GM23338 (cell line): ENCODE results near the gene AJUBA. TPM values are rescaled to one million over a fixed set of nuclear protein-coding genes. Genes with fewer than 3 reads are reported as not detected.
A peak's percentile ranks its signal among the peaks of the same experiment; 100 is the strongest.
"Not testable (repeated sequence)": the region's sequence is repeated elsewhere in the genome, so short reads cannot be mapped to it uniquely, and the experiment has no call there.

Source experiments
- ATAC-seq: fragments of 200-7000 bp; cut with Tn5 transposase; 3 replicates; pipeline ENCODE4 v1.9.1; 2020
- DNase-seq: peaks from one replicate; pipeline ENCODE4 v3.0.0-alpha.2; 2015; ENCODE audit warnings: low spot score
- H2AFZ ChIP-seq: fragments of 200-600 bp; sonication (generic); 2 replicates; pipeline ENCODE4 v1.8.0; 2016; ENCODE audit warnings: antibody characterized with exemption, mild to moderate bottlenecking, moderate library complexity
- H3F3A ChIP-seq: fragments of 200-600 bp; sonication (generic); replicated peaks from 2 replicates; pipeline ENCODE4 v1.8.0; 2017; ENCODE audit warnings: antibody characterized with exemption, mixed run types, low read depth
- H3K27ac ChIP-seq: fragments of 200-600 bp; sonication (generic); 2 replicates; pipeline ENCODE4 v1.6.1; 2016; ENCODE audit warnings: low read depth
- H3K27me3 ChIP-seq: fragments of 200-600 bp; sonication (generic); 2 replicates; pipeline ENCODE4 v1.8.0; 2016; ENCODE audit warnings: mild to moderate bottlenecking, mixed run types, moderate library complexity; ENCODE audit not compliant: insufficient read depth
- H3K36me3 ChIP-seq: fragments of 200-600 bp; sonication (generic); 2 replicates; pipeline ENCODE4 v1.8.0; 2016; ENCODE audit warnings: mild to moderate bottlenecking; ENCODE audit not compliant: insufficient read depth
- H3K4me1 ChIP-seq: fragments of 200-600 bp; sonication (generic); 2 replicates; pipeline ENCODE4 v1.8.0; 2016; ENCODE audit warnings: mild to moderate bottlenecking, moderate library complexity; ENCODE audit not compliant: insufficient read depth
- H3K4me2 ChIP-seq: fragments of 200-600 bp; sonication (generic); 2 replicates; pipeline ENCODE4 v1.7.1; 2017; ENCODE audit warnings: mixed run types
- H3K4me3 ChIP-seq: fragments of 200-600 bp; sonication (generic); 2 replicates; pipeline ENCODE4 v1.6.1; 2016; ENCODE audit warnings: mixed run types
- H3K79me2 ChIP-seq: fragments of 200-600 bp; sonication (generic); replicated peaks from 2 replicates; pipeline ENCODE4 v1.8.0; 2017; ENCODE audit warnings: mild to moderate bottlenecking; ENCODE audit not compliant: insufficient read depth
- H3K9me2 ChIP-seq: fragments of 200-600 bp; sonication (generic); 2 replicates; pipeline ENCODE4 v1.8.0; 2017; ENCODE audit not compliant: insufficient read depth
- H4K20me1 ChIP-seq: fragments of 200-600 bp; sonication (generic); replicated peaks from 2 replicates; pipeline ENCODE4 v1.8.0; 2017; ENCODE audit warnings: mild to moderate bottlenecking; ENCODE audit not compliant: insufficient read depth
- H3K27ac Mint-ChIP-seq: 2 replicates; pipeline ENCODE4 v1.8.0; 2020; ENCODE audit warnings: inconsistent platforms, mild to moderate bottlenecking, moderate library complexity, mixed read lengths
- H3K27me3 Mint-ChIP-seq: 3 replicates; pipeline ENCODE4 v1.8.0; 2022; ENCODE audit warnings: low read depth, mild to moderate bottlenecking, moderate library complexity, mixed read lengths, inconsistent platforms; ENCODE audit not compliant: insufficient read depth, poor library complexity
- H3K36me3 Mint-ChIP-seq: 3 replicates; pipeline ENCODE4 v1.8.0; 2021; ENCODE audit warnings: low read depth, mild to moderate bottlenecking, inconsistent platforms, moderate library complexity, mixed read lengths
- H3K4me1 Mint-ChIP-seq: 3 replicates; pipeline ENCODE4 v1.8.0; 2020; ENCODE audit warnings: mild to moderate bottlenecking, inconsistent platforms, mixed read lengths
- H3K4me3 Mint-ChIP-seq: 3 replicates; pipeline ENCODE4 v1.8.0; 2021; ENCODE audit warnings: moderate library complexity, mild to moderate bottlenecking, inconsistent platforms, mixed read lengths
- H3K9me3 Mint-ChIP-seq: 3 replicates; pipeline ENCODE4 v1.8.0; 2020; ENCODE audit warnings: moderate library complexity, mild to moderate bottlenecking, inconsistent platforms, mixed read lengths
- CTCF ChIP-seq, 2 experiments: fragments of 200-600 bp in 1 of 2; sonication (generic) in 1 of 2; conservative IDR thresholded peaks; 2 replicates each; pipeline versions ENCODE4 v1.5.1 to v1.6.1; 2016 to 2017; ENCODE audit warnings: antibody characterized with exemption in 2 of 2, low read depth in 2 of 2, mild to moderate bottlenecking in 2 of 2, moderate library complexity in 1 of 2
- ETS1 ChIP-seq: IDR thresholded peaks from 2 replicates; pipeline ENCODE4 v1.6.1; 2016; ENCODE audit warnings: antibody characterized with exemption
- EZH2phosphoT487 ChIP-seq: fragments of 200-600 bp; sonication (generic); IDR thresholded peaks from one replicate; pipeline ENCODE4 v1.8.1; 2018; ENCODE audit warnings: antibody characterized with exemption; ENCODE audit not compliant: unreplicated experiment
- JUNB ChIP-seq: IDR thresholded peaks from one replicate; pipeline ENCODE4 v1.6.1; 2016; ENCODE audit warnings: antibody characterized with exemption; ENCODE audit not compliant: unreplicated experiment
- NANOG ChIP-seq: IDR thresholded peaks from 2 replicates; pipeline ENCODE4 v1.6.1; 2016; ENCODE audit warnings: antibody characterized with exemption, borderline replicate concordance
- POLR2AphosphoS5 ChIP-seq: IDR thresholded peaks from 2 replicates; pipeline ENCODE4 v1.6.1; 2016; ENCODE audit warnings: antibody characterized with exemption, low read depth
- REST ChIP-seq: IDR thresholded peaks from one replicate; pipeline ENCODE4 v1.6.1; 2018; ENCODE audit warnings: antibody characterized with exemption; ENCODE audit not compliant: unreplicated experiment
- STAT1 ChIP-seq: IDR thresholded peaks from one replicate; pipeline ENCODE4 v1.6.1; 2016; ENCODE audit warnings: antibody characterized with exemption; ENCODE audit not compliant: unreplicated experiment
- polyA plus RNA-seq: library from polyadenylated mRNA; unstranded; fragments of >200 nt; fragmentation: Nextera tagmentation; extraction: Ambion mirVana; gene quantifications from 2 replicates; pipeline ENCODE4 v1.2.1, GENCODE V29; 2016
- total RNA-seq: library from RNA; depleted of rRNA; stranded (reverse); fragments of >200 nt; shearing (Covaris generic); gene quantifications from 2 replicates; pipeline ENCODE4 v1.2.3, GENCODE V29; 2014

Gene AJUBA
- total and polyA plus RNA-seq, 2 experiments from 2014 or later: 11.8 to 55.9 TPM

- TF ChIP-seq EZH2phosphoT487 (no peak), ETS1 (no peak)
These were observed 23.8 kb upstream of the AJUBA start (continued) for GRCh38 chr14:23006188-23006534.

- no peak overlapping the region for H2AFZ ChIP-seq
- ATAC-seq (no peak), DNase-seq (no peak)
- H3K4me1 Mint-ChIP-seq: peaks cover 29% of the 10 kb centered on the region
- H3K27me3 Mint-ChIP-seq: peaks cover 8% of the 10 kb centered on the region
- H4K20me1 ChIP-seq: no peaks in the 10 kb centered on the region
- H3K9me2 ChIP-seq: no peaks in the 10 kb centered on the region
- H3K9me3 Mint-ChIP-seq: no peaks in the 10 kb centered on the region; the same call in 2 of the 3 replicates
- peak overlapping the region; percentile 64 for H3K4me3 ChIP-seq
- no peak overlapping the region for H3K27ac ChIP-seq
- H3F3A ChIP-seq: 0 out of 2 replicates have a peak, but pooled peaks cover 5% of the 10 kb centered on the region
- H3K27me3 ChIP-seq: no peaks in the 10 kb centered on the region
- H3K36me3 ChIP-seq: no peaks in the 10 kb centered on the region
- no peaks in the 10 kb centered on the region for H3K79me2 ChIP-seq
- H3K36me3 Mint-ChIP-seq: peaks cover 5% of the 10 kb centered on the region; the same call in 2 of the 3 replicates
- no peak for TF ChIP-seq ETS1
- no peak for TF ChIP-seq NANOG
- TF ChIP-seq JUNB: no peak
- no peak for TF ChIP-seq STAT1
- no peak for TF ChIP-seq REST
- TF ChIP-seq POLR2AphosphoS5: no peak
- no peak for TF ChIP-seq CTCF (conservative IDR thresholded peaks at IDR 0.05; ENCODE audit: low read depth in 2 of 2)
- peak overlapping the region; percentile 94 for H3K4me3 Mint-ChIP-seq
- H3K4me2 ChIP-seq: peak overlapping the region; percentile 79
- H3K4me1 ChIP-seq: peaks cover 11% of the 10 kb centered on the region; the same call in 1 of the 2 replicates
- H3K27ac Mint-ChIP-seq: no peak overlapping the region
These were observed 23.3 kb upstream of the AJUBA start for GRCh38 chr14:23005451-23006187.

GRCh38 chr14:23004274-23004673, 21.9 kb upstream of the AJUBA start:
- H3F3A ChIP-seq, H3K36me3 Mint-ChIP-seq, H3K36me3 ChIP-seq, H3K9me2 ChIP-seq, H4K20me1 ChIP-seq, H3K27ac ChIP-seq, H3K4me3 ChIP-seq, H3K4me3 Mint-ChIP-seq, H3K27me3 Mint-ChIP-seq, H3K27ac Mint-ChIP-seq, H3K4me2 ChIP-seq, ATAC-seq, H3K79me2 ChIP-seq, H2AFZ ChIP-seq, H3K9me3 Mint-ChIP-seq, DNase-seq, H3K27me3 ChIP-seq: not testable (repeated sequence)
- H3K4me1 Mint-ChIP-seq: peaks cover 23% of the 10 kb centered on the region
- peaks cover 11% of the 10 kb centered on the region; the same call in 1 of the 2 replicates for H3K4me1 ChIP-seq
